Effector memory CD8-positive, alpha-beta T cell (primary cell): ENCODE data around the gene FASTKD2.

Experiments
- ATAC-seq: fragments of 150-1000 bp; cut with Tn5 transposase; replicated peaks from 2 replicates; pipeline ENCODE4 v1.10.0; 2021; ENCODE audit warnings: mild to moderate bottlenecking, moderate library complexity
- DNase-seq, 3 experiments: peaks; one replicate each; pipeline ENCODE4 v3.0.0; 2021
- H3K27ac Mint-ChIP-seq, 2 donors: one replicate each; pipeline ENCODE4 v1.8.0; 2022; ENCODE audit warnings: mild to moderate bottlenecking in 2 of 2, mixed read lengths in 2 of 2, moderate library complexity in 2 of 2
- H3K27me3 Mint-ChIP-seq, 2 donors: one replicate each; pipeline ENCODE4 v1.8.0; 2022; ENCODE audit warnings: mixed read lengths in 2 of 2
- H3K36me3 Mint-ChIP-seq: one replicate; pipeline ENCODE4 v1.8.0; 2022; ENCODE audit warnings: mild to moderate bottlenecking, moderate library complexity, mixed read lengths; ENCODE audit not compliant: insufficient read depth
- H3K4me1 Mint-ChIP-seq, 2 donors: one replicate each; pipeline ENCODE4 v1.8.0; 2022; ENCODE audit warnings: low read depth in 2 of 2, mixed read lengths in 2 of 2
- H3K4me3 Mint-ChIP-seq, 2 donors: one replicate each; pipeline ENCODE4 v1.8.0; 2022; ENCODE audit warnings: mild to moderate bottlenecking in 2 of 2, mixed read lengths in 2 of 2, moderate library complexity in 2 of 2
- H3K9me3 Mint-ChIP-seq, 2 donors: one replicate each; pipeline ENCODE4 v1.8.0; 2022; ENCODE audit warnings: mixed read lengths in 2 of 2
- total RNA-seq, 9 experiments: gene quantifications; one replicate each; lab custom pipeline; 2026; lab: John Stamatoyannopoulos, UW

FASTKD2 gene
- 43.0 to 162 (median 75.8) reads per million in 9 experiments for total RNA-seq

DNA sequence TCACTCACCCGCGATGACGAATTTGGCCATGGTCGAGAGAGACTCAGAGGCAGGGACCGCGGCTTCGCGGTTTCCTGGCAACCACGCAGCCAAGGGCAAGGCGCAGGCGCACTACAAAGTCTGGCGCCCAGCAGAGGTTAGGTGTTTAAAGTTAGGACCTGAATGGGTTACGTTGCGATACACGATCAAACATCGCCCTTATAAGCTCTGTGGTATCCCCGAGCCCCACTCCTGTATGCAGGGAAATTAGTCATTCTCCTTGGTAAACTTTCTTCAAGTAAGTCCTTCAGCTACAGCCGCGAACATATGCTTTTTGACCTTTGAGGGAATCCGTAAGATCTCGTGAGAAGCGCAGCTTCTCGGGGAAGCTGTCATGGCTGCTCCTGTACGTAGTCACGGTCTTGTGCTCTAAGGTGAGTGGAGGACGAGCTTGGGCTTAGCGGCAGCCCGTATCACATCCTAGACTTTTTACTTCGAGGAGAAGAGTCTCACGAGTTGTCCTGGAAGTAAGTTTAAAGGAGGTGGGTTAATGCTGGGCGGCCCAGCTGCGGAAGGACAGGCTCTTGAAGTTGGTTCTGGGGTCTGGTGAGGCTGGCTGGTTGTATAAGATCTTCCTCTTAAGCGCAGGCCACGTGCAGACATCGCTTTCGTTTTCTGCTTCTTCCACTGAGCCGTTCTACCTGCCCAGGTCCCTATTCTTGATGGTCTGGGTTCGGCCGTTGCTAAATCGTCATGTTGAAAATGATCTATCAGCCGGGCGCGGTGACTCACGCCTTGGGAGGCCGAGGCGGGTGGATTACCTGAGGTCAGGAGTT lies at the start of gene FASTKD2, which contains the start of gene MDH1B:
Gene FASTKD2 (plus strand): TSS at position 365 of the 815 bp plus-strand sequence. CDS start 1,088 bp downstream, outside the sequence.
Gene MDH1B (minus strand): TSS at position 87 of the 815 bp plus-strand sequence. CDS start 57 bp downstream, at position 30.
- Mint-ChIP-seq H3K4me1 (peaks cover 16 to 22% of the 10 kb centered on the region in 2 donors), H3K4me3 (peak within 1 kb of the TSS in 1 of 2 donors; percentile 87), H3K36me3 (peaks cover 25% of the 10 kb centered on the region), H3K27ac (peak within 1 kb of the TSS; percentile 93 to 98), H3K27me3 (no peaks in the 10 kb centered on the region), H3K9me3 (no peaks in the 10 kb centered on the region)
- DNase-seq = peak; percentile 73 to 81 (median 74)
- ATAC-seq = peak; percentile 86

- Mint-ChIP-seq H3K27ac (no peak overlapping the region), H3K9me3 (no peaks in the 10 kb centered on the region), H3K36me3 (no peaks in the 10 kb centered on the region), H3K4me3 (no peak overlapping the region), H3K4me1 (no peaks in the 10 kb centered on the region), H3K27me3 (peaks cover 31 to 62% of the 10 kb centered on the region in 2 donors)
- ATAC-seq (no peak), DNase-seq (no peak)
Observed at GRCh38 chr2:206716623-206717022, 48.8 kb upstream of the FASTKD2 start.

DNA sequence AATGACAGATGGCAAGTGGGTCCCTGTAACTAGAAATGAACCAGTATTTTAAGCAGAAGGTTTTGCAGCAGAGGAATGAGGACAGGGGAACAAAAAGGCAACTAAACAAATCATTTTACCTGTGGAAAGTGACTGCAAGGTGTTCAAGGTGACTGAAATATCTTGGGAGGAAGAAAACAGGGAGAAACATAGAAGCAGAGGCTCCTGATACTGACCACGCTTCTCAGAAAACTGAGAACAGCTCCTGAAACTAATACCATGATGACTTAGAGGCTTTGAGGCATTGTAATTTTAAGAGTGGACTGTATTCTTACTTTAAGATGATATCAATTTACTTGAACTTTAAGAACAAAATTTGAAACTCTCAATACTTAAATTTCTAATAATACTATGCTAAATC lies 47.1 kb upstream of the FASTKD2 start, which contains the start of gene DYTN:
Gene DYTN (minus strand): TSS at position 101 of the 400 bp plus-strand sequence. CDS start 117 bp downstream, outside the sequence.
- Mint-ChIP-seq H3K4me1 (no peaks in the 10 kb centered on the region), H3K9me3 (peaks cover 0 to 3% of the 10 kb centered on the region in 2 donors), H3K36me3 (no peaks in the 10 kb centered on the region), H3K4me3 (no peak within 1 kb of the TSS), H3K27ac (no peak within 1 kb of the TSS), H3K27me3 (peaks cover 35 to 71% of the 10 kb centered on the region in 2 donors)
- DNase-seq (no peak), ATAC-seq (no peak)

DNA sequence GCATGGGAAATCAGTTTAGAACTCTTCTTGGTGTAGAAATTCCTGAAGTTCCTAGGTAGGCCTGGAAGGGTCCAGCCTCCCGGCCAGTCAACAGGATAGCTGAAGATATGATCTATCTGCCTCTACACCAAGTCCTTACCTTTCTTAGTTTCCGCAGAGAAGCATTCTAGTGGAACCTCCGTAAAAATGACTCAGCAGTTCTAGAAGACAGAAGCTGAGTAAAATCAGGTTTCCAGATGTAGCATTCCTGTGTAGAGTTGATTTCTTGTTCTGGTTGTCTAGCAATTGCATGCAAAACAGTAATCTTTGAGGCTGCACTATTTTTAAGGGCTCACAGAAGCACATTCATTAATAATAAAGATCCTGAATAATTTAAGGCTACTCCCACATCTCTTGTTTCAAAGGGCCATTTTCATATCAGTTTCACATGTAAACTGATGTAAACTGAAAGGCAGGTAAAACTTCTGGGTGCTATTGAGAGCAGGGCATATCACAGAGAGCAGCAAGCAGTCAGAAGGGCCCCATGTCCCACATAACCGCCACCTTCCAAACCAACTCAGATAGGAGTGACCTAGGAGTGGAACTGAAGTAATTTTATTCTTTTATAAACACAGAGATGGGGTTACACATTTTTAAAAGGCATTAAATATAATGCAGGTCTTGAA lies 44.0 kb upstream of the FASTKD2 start:
- ATAC-seq (no peak), DNase-seq (no peak)
- H3K27ac Mint-ChIP-seq = no peak overlapping the region
- peaks cover 0 to 3% of the 10 kb centered on the region in 2 donors for H3K9me3 Mint-ChIP-seq
- H3K36me3 Mint-ChIP-seq = no peaks in the 10 kb centered on the region
- no peaks in the 10 kb centered on the region for H3K4me1 Mint-ChIP-seq
- peaks cover 34 to 53% of the 10 kb centered on the region in 2 donors for H3K27me3 Mint-ChIP-seq
- H3K4me3 Mint-ChIP-seq = no peak overlapping the region

GRCh38 chr2:206723288-206723687 lies 42.1 kb upstream of the FASTKD2 start:
- Mint-ChIP-seq H3K27ac (no peak overlapping the region), H3K4me3 (no peak overlapping the region), H3K36me3 (no peaks in the 10 kb centered on the region), H3K9me3 (peaks cover 0 to 3% of the 10 kb centered on the region in 2 donors), H3K27me3 (peaks cover 39 to 60% of the 10 kb centered on the region in 2 donors), H3K4me1 (no peaks in the 10 kb centered on the region)
- ATAC-seq = no peak
- DNase-seq = no peak

GRCh38 chr2:206727287-206727686 lies 38.1 kb upstream of the FASTKD2 start:
- Mint-ChIP-seq H3K4me1 (no peaks in the 10 kb centered on the region), H3K27ac (no peak overlapping the region)

DNA sequence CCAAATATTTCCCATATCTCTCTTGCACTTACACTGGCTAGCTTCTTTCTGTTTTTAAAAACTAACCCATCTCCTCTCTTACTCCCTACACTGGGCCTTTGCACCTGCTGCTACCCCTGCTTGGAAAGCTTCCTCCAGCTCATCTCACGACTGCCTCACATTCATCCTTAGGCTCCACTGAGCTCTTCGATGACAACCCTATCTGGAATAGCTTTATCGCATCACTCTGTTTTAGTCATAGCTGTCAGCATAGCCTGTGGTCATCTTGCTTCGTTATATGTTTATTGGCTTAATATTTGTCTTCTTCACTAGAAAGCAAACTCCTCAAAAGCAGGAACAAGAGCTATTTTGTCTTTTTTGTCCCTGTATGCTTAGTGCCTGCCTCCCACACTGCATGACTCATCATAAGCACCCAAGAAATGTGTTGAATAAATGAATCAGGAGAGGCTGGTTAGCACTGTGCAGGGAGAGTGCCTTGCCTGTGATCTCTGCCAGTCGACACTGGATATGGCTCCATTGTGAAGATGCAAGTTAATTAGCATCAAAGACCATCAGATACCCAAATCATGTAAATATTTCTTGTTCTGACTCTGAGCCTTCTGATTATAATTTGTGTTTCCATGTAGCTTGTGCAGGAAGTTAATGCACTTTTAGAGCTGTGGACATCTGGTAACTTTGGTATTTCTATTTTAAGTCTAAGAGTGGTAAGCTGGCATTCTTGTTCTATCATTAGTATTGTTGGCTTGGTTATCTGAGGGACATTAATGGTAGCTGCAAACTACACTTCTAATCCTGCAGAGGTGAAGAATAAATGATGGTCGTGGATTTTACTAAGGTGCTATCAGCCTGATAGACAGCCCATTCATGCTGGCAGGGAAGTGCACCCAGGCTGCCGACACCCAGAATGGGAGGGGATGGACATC lies 36.9 kb upstream of the FASTKD2 start:
- Mint-ChIP-seq H3K9me3 (no peaks in the 10 kb centered on the region), H3K36me3 (no peaks in the 10 kb centered on the region), H3K27ac (no peak overlapping the region), H3K4me3 (no peak overlapping the region), H3K27me3 (peaks cover 51 to 63% of the 10 kb centered on the region in 2 donors), H3K4me1 (no peaks in the 10 kb centered on the region)
- ATAC-seq (no peak), DNase-seq (no peak)

More at GRCh38 chr2:206727287-206727686, 38.1 kb upstream of the FASTKD2 start:
- peaks cover 55 to 56% of the 10 kb centered on the region in 2 donors for H3K27me3 Mint-ChIP-seq
- no peak for ATAC-seq
- no peaks in the 10 kb centered on the region for H3K36me3 Mint-ChIP-seq
- no peak for DNase-seq
- no peak overlapping the region for H3K4me3 Mint-ChIP-seq
- H3K9me3 Mint-ChIP-seq = no peaks in the 10 kb centered on the region

GRCh38 chr2:206733341-206733740 lies 32.1 kb upstream of the FASTKD2 start:
- peaks cover 32 to 43% of the 10 kb centered on the region in 2 donors for H3K27me3 Mint-ChIP-seq

GRCh38 chr2:206736935-206737334 lies 28.5 kb upstream of the FASTKD2 start:
- Mint-ChIP-seq H3K27ac (no peak overlapping the region), H3K4me3 (no peak overlapping the region), H3K4me1 (no peaks in the 10 kb centered on the region), H3K27me3 (peaks cover 16 to 41% of the 10 kb centered on the region in 2 donors), H3K9me3 (no peaks in the 10 kb centered on the region), H3K36me3 (no peaks in the 10 kb centered on the region)
- DNase-seq (no peak), ATAC-seq (no peak)

More at GRCh38 chr2:206733341-206733740, 32.1 kb upstream of the FASTKD2 start:
- H3K4me3 Mint-ChIP-seq = no peak overlapping the region
- H3K36me3 Mint-ChIP-seq = no peaks in the 10 kb centered on the region
- H3K4me1 Mint-ChIP-seq = no peaks in the 10 kb centered on the region
- H3K27ac Mint-ChIP-seq = no peak overlapping the region
- no peaks in the 10 kb centered on the region for H3K9me3 Mint-ChIP-seq
- ATAC-seq (no peak), DNase-seq (no peak)

DNA sequence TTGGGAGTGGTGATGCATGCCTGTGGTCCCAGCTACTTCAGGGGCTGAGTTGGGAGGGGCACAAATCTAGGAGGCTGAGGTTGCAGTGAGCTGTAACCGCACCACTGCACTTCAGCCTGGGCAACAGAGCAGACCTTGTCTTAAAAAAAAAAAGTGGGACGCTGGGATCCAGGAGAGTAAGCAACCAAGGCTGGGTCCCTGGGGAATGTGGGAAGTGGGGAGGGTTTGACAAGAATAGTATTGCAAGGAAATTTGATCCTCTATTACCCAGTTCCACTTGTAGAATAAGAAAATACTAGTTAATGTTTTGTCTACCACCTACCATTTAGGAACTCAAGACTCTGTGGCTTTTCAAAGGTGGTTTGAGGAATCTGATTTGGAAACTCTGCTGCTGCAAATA lies 26.1 kb upstream of the FASTKD2 start:
- Mint-ChIP-seq H3K36me3 (no peaks in the 10 kb centered on the region), H3K27ac (no peak overlapping the region), H3K27me3 (peaks cover 23 to 39% of the 10 kb centered on the region in 2 donors), H3K9me3 (no peaks in the 10 kb centered on the region), H3K4me1 (no peaks in the 10 kb centered on the region), H3K4me3 (no peak overlapping the region)
- no peak for ATAC-seq
- DNase-seq = no peak

DNA sequence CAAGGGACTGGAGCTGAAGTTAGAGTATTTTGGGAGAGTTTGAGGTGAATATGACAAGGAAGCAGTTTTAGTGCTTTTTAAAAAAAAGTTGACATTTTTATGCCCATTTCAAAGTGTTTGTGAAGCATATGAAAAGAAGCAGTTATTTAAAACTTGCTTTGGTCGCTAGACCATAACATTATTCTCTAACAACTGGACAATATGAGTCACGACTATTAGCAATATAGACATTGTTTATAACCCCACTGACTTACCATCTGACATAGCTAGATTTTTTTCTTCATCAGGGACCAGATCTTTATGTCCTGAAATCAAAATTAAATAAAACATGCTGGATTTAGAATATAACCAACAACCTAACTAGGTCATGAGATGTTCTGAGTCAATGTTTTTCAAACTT lies 24.6 kb upstream of the FASTKD2 start:
- Mint-ChIP-seq H3K36me3 (peaks cover 2% of the 10 kb centered on the region), H3K9me3 (no peaks in the 10 kb centered on the region), H3K4me1 (no peaks in the 10 kb centered on the region)

GRCh38 chr2:206756816-206757215 lies 8.6 kb upstream of the FASTKD2 start:
- Mint-ChIP-seq H3K27ac (no peak overlapping the region), H3K9me3 (no peaks in the 10 kb centered on the region), H3K4me1 (no peaks in the 10 kb centered on the region), H3K27me3 (peaks cover 52 to 56% of the 10 kb centered on the region in 2 donors), H3K36me3 (peaks cover 2% of the 10 kb centered on the region), H3K4me3 (no peak overlapping the region)
- ATAC-seq = no peak
- DNase-seq = no peak

More for the DNA sequence above, 24.6 kb upstream of the FASTKD2 start:
- Mint-ChIP-seq H3K27ac (no peak overlapping the region), H3K4me3 (no peak overlapping the region), H3K27me3 (peaks cover 27 to 45% of the 10 kb centered on the region in 2 donors)
- ATAC-seq (no peak), DNase-seq (no peak)
